Stimulated activated CD4-positive, alpha-beta T cell treated with anti-CD3 and anti-CD28 coated beads, Interleukin-4, amount 100 ng/mL, for 48 hours (primary cell): ENCODE data around the gene NBPF3.
A peak's percentile ranks its signal among the peaks of the same experiment; 100 is the strongest.
"Not testable (repeated sequence)": the region's sequence is repeated elsewhere in the genome, so short reads cannot be mapped to it uniquely, and the experiment has no call there.

Source experiments
- DNase-seq, 2 donors: peaks; one replicate each; pipeline ENCODE4 v3.0.0-alpha.2; 2020; ENCODE audit warnings: low read depth in 2 of 2

Gene NBPF3

DNA sequence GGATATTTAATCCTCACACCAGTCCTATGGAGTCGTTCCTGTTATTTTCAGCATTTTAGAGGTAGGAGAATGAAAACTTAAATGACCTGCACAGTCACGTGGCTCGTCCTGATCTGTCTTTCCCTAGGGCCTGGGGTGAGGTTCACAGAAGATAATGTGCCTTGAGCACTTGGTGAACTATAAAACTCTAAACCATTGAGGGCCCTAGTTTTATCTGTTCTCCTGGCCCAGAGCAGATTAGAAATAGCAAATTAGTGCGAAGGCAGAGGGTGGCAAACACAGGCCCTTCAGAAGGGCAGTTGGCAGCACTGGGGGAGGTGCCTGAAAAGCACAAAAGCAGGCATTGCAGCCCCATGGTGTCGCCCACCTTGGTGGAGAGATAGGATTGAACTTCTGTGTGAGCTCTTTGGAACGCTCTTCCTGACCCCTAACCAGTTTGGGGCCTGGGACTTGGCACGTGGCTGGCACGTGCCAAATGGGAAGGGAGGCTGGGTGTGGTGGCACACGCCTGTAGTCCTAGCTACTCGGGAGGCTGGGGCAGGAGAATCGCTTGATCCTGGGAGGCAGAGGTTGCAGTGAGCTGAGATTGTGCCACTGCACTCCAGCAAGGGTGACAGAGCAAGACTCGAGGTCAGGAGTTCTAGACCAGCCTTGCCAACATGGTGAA, 1.2 kb upstream of the NBPF3 start:
- not testable (repeated sequence) for DNase-seq

DNA sequence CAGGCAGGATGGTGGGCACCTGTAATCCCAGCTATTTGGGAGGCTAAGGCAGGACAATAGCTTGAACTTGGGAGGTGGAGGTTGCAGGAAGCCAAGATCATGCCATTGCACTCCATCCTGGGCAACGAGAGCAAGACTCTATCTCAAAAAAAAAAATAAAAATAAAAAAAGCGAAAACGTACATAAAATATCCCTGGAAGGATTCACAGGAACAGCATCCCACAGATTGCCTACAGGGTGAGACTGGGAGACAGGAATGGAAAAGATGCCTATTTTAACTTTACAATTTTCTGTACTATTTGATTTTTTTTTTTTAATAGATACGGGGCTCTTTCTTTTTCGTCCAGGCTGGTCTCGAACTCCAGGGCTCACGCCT, 604 bp upstream of the NBPF3 start:
- DNase-seq: no peak

DNA sequence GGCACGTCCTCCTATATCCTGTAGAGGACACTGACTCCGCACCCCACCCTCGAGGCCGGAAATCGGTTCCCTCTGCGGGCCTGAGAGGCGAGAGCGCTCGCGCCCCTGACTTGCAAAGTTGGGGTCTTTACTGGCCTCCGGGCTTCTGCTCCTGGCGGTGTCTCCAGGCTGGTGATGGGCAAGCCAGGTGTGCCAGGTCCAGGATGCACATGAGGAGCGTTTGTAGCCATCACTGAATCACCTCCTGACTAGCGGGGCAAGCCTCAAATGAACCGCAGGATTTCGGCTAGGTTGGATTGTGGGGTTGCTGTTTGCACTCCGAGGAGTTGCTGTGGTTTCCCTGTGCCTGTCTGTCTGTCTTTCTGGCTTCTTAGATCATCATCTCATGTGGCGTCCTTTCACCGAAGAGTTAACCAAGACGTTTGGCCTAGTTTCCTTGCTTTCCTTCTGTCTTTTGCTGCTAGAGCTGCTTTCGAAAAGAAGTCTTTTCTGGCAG, 741 bp downstream of the NBPF3 start:
- DNase-seq: peak in 1 of 2 donors; percentile 18

DNA sequence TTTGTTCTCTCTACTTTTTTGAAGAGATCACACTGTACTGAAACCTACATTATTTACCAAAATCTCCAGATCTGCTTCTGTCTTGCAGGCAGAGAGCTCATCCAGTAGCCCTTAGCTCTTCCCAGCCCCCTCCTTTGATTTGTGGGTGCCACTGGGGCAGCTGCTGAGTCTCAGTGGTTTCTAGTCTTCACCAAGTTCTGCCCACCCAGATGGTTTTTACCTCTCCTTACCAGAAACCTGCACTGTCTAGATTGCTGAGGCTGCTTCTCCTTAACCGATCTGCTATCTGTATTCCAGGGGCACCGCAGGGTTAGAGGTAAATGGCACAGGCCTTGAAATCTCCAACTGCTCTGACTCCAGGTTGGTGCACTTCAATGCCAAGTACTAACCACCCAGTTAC, 6.7 kb downstream of the NBPF3 start:
- not testable (repeated sequence) for DNase-seq

DNA sequence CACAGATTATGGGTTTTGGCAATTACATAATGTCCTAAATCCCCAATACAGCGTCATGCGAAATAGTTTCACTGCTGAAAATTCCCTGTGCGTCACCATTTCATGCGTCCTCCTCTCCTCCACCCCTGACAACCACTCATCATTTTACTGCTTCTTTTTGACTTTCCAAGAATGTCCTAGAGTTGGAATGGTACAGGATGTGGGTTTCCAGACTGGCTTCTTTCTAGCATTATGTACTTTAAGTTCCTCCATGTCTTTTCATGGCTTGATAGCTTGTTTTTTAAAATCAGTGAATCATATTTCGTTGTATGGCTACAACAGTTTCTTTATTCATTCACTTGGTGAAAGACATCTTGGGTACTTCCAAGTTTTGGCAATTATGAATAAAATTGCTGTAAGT, 7.4 kb downstream of the NBPF3 start:
- no peak for DNase-seq

DNA sequence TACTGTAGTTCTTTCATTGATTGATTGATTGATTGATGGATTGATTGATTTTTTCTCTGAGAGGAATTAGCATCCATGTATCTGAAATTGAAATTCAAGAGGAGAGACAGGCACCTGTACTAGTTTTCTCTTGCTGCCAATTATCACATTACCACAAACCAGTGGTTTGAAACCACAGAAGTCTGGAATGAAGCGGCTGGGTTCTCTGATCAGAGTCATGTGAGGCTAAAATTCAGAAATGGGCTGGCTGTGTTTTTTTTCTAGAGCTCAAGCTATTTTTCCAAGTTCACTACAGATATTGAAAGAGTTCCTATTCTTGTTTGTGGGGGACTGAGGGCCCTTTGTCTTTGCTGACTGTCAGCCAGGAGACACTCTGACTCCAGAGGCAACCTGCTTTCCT, 10.0 kb downstream of the NBPF3 start:
- DNase-seq: no peak

DNA sequence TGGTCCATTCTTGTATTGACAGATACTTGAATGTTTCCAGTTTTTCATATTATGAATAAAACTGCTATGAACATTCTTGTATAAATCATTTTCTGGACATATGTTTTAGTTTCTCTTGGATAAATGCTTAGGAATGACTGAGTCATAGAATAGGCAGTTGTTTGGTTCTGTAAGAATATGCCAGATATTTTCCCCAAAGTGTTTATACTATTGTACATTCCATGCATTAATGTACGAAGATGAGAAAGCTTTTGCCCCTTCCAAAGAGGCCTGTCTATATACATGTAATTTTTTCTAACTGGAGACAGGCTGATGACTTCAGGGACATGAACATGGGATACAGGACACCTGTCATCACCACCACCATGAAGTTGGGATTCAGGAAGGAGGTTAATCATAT, 11.3 kb downstream of the NBPF3 start:
- DNase-seq: no peak

DNA sequence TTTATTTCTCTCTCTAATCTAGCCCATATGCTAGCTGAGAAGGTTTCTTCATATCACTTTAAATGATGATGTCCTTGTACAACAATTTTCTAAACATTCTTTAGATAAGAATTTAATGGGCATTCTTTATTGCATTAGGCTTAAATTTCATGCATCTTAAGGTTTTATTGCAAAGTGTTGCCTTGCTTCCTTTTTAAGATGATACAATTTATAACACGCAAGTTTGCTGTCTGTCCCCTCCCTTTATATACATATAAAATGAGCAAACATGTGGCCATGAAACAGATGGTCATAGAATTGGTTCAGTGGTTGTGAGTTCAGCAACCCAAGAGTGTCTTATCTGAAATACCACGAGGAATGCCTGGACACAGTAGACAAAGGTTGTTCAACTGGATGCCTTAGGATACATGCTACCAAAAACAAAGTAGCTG, 12.1 kb downstream of the NBPF3 start:
- no peak for DNase-seq

DNA sequence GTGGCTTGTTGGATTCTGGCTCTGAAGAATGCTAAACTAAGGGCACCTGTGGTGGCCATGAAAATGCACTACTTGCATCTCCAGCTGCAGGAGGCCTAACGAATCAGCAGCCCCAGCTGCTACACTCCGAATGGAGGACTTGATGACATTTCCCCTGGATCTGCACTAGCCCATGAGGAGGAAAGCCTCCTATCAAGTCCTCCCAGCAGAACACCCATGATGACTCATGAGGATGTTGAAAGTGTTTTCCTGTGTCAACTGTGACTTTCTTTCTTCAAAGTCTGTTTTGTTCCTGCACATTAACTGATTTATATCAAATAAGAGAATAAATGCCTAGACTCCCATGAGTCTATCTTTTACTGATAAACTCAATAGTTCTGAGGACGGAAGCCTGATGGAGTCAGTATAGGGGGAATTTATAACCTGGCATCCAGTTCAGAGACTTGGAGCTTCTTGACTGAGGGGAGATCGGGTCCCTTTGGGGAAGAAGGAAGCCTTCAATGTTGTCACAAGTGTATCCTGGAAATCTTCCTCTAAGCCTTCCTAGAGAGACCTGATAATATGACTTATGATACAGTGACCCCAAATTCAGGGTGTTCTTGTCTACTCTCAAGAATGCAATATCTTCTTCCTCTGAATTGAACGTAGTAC, 14.2 kb downstream of the NBPF3 start:
- DNase-seq: not testable (repeated sequence)

DNA sequence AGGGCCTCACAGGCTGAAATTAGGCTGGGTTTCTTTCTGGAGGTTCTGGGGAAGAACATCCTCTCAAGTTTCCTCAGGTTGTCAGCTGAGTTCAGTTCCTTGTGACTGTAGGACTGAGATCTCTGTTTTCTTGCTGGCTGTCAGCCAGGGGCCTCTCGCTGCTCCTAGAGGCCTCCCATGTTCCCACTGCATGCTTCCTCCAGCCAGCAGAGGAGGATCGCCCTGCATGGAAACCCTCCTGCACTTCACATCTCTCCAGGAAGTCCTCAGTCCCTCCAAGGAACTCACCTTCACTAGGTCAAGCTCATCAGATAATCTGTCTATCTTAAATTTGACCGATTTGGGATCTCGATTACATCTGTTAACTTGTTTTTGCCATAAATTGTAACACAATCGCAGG, 15.0 kb downstream of the NBPF3 start:
- not testable (repeated sequence) for DNase-seq

DNA sequence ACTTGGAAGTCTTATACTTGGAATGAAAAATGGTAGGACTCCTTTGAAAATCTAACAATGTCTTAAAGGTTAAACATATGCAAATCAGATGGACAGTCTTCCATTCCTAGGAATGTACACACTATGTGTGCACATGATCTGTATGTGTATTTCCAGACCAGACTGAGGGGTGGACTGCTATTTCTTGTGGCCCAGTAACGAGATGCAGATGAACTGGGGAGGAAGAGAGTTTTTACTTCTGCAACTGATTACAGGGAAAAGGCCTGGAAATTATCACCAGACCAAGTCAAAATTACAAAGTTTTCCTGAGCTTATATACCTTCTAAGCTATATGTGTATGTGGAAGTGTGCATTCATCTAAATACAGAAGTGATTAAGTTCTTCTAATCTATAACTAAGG, 17.7 kb downstream of the NBPF3 start:
- no peak for DNase-seq

DNA sequence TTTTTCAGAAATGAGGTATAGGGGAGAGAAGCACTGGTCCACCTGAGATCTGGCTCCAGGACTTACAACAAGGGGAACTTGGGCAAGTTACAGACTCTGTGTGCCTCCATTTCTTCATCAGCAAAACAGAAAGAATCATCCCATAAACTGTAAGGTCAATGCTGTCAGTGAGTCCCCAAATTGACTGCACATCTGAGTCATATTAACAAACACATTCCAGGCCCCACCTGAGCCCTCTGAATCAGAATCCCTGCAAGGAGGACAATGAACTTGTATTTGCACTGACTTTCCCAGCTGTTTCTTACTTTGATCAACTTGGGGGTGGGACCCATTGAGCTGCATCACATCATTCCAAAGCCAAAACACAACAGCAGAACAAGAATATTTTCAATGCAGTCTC, 25.2 kb downstream of the NBPF3 start:
- DNase-seq: not testable (repeated sequence)

DNA sequence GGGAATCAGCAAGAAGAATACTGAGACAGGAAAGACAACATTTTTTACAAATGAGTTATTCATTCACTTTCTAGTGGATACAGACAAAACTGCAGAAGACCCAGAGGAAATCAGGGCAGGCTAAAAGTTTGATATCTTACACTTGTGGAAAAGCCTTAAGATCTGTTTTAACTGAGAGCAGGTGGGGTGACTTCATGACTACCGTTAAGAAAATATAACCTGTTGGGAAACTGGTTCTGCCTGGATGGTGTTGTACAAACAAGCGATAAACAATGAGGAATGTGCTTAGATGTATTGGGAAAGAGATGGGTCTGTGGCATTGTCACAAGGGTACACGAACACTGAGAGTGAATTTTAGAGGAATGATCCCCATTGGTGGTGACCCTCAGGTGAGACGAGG, 28.0 kb downstream of the NBPF3 start:
- not testable (repeated sequence) for DNase-seq

DNA sequence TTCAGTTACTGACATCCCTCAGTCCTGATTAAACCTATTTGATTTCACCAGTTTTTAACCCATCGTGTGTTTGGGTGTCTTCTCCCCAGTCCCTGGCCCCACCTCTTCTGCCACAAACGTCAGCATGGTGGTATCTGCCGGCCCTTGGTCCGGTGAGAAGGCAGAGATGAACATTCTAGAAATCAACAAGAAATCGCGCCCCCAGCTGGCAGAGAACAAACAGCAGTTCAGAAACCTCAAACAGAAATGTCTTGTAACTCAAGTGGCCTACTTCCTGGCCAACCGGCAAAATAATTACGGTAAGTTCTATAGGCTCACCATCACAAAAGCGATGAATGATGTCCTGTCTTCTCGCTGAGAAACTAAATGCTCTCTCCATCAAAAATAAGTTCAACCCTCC, 28.7 kb downstream of the NBPF3 start:
- DNase-seq: peak; percentile 20 to 24

DNA sequence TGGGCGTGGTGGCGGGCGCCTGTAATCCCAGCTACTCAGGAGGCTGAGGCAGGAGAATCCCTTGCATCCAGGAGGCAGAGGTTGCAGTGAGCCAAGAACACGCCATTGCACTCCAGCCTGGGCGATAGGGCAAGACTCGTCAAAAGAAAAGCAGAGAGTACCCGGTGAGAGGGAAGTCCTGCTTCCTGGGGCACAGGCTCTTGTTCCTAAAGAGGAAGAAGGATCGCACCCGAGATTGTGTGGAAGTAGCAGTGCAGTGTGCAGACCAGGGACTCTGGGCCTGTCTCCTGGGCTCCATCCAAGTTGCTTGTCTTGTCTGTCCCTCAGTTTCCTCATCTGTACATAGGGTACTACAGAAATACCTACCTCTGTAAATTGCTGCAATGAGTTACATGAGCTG, 29.6 kb downstream of the NBPF3 start:
- DNase-seq: no peak

DNA sequence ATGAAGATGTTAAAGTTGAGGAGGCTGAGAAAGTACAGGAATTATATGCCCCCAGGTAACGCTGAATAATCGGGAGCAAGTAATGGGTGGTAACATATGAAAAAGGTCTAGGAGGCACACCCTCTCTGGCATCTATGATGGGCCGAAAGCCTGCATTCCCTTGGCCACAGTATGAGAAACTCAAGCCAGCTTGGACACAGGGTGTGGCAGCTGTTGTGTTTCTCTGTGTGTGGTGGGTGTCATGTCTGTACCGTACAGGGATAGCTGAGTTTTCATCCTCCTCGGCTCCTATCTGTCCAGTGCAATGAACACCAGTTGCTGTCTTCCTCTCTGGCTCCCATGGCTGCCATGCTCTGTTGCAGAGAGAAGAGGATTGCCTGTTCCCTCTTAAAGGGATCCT, 32.9 kb downstream of the NBPF3 start:
- DNase-seq: no peak

DNA sequence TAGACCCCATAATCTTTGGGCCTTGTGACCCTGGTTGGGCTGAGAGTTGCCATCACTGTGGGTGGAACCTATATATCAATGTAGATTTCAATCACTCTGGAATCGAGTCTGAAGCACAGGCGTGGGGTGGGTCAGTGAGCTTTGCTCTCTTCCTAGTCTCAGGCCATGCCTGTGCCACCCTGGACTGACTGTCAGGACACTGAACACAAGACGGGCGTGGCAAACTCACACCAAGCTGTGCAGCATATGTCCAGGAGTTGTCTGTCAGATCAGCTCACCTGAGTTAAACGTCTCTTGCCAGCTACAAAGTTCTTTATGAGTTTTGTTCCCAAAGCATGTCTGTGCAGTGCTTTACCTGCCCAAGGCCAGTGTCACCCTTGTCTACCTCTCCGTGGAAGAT, 38.4 kb downstream of the NBPF3 start:
- DNase-seq: no peak

DNA sequence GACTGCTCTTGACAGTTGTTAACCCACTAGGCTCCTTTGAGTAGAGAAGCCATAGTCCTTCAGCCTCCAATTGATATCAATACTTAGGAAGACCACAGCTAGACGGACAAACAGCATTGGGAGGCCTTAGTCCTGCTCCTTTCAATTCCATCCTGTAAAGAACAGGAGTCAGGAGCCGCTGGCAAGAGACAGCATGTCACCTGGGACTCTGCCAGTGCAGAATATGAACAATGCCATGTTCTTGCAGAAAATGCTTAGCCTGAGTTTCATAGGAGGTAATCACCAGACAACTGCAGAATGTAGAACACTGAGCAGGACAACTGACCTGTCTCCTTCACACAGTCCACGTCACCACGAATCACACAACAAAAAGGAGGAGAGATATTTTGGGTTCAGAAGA, 43.9 kb downstream of the NBPF3 start:
- DNase-seq: not testable (repeated sequence)

DNA sequence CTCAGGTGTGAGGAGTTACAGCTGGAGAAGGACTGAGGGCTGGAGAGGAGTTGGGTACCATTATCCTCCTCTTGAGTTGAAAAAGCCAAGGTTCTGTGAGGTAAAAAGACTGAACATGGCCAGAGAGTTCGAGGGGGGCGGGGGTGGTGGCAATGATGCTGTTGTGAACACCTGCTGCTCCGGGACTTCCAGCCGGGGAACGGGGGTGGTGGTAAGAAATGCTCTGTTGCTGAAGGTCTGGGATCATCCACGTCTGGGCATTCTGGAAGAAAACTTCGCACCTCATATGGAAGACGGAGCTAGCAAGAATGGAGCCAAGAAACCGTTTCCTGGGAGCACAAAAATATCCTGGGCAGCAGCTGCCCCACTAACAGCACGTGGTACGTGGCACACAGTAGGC, 49.2 kb downstream of the NBPF3 start:
- no peak for DNase-seq

DNA sequence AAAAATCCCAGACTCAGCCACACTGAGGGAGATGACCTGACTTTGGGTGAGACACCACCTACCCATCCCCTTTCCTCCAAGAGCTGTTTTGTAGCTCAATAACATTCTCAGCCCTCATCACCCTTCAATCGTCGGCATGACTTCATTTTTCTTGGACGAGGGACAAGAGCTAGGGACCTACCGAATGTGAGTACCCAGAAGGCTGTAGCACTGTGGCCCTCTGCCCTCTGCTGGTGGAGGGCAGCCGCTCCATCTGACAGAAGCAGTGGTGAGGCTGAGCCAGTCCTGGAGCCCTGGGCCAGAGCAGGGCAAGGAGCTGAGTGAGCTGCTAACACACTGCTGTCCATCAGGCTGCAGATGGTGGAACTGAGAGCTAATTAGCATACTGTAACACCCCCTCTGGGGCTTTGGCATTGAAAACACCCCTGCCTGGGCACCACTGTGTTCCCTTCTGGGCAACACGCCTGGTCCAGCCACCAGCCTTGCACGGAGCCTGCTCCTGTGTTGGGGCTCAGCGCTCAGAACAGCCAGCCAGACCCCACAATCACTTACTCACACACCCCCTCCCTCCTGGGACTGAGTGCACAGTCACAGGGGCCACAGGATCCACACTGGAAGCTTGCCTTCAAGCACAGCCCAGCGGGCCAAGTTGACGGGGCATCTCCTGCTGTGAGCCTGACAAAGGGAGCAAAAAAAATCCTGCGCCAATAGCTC, 51.0 kb downstream of the NBPF3 start:
- DNase-seq: peak; percentile 24 to 26

DNA sequence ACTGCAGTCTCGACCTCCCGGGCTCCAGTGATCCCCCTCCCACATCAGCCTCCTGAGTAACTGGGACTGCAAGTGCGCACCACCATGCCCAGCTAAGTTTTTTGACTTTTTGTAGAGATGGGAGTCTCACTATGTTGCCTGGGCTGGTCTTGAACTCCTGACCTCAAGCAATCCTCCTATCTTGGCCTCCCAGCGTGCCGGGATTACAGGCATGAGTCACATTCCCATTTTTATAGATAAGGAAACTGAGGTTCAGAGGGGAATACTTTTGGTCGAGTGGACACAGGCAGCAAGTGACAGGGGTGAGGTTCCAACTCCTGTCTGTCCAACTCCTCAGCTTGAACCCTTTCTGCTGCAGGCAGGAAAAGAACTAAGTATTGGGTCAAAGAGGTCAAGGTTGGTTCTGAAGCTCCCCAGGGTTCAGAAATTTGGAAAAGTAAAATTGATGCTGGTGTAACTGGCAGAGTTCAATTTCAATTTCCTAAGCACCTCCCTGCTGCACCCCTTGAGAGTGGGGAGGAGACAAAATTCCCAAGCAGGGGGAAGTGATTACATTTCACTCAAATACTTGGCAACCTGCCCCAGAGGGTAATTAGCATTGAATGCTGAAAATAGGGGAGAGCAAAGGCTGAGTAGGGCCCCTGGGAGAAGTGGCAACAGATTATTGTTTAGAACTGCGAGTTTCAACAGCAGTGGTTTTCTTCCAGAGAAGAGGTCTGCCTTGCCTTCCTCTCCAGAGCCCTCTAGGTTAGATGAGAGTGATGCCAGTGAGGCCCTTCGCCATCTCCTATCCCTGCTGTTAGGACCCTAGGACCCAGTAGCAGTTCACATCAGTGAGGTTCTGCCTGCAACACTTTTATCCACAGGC, 51.8 kb downstream of the NBPF3 start:
- no peak for DNase-seq

DNA sequence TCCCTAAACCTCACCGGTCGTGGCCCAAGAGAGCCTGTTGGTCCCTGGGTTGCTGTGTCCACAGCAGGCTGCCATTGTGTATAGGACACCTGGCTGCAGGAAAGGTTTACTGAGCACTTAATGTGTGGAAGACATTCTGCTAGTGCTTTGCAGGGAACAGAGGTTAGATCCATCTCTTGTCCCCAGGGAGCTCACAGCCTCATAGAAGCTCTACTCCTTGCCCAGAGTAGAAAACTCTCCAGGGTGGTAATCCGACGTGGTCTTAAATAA, 52.4 kb downstream of the NBPF3 start:
- no peak for DNase-seq
